ENCODE measurements around the gene KRTAP10-6.

GRCh38 chr21:44571296-44571695, 21.0 kb downstream of the KRTAP10-6 start:
- TF ChIP-seq, protein P1, sequence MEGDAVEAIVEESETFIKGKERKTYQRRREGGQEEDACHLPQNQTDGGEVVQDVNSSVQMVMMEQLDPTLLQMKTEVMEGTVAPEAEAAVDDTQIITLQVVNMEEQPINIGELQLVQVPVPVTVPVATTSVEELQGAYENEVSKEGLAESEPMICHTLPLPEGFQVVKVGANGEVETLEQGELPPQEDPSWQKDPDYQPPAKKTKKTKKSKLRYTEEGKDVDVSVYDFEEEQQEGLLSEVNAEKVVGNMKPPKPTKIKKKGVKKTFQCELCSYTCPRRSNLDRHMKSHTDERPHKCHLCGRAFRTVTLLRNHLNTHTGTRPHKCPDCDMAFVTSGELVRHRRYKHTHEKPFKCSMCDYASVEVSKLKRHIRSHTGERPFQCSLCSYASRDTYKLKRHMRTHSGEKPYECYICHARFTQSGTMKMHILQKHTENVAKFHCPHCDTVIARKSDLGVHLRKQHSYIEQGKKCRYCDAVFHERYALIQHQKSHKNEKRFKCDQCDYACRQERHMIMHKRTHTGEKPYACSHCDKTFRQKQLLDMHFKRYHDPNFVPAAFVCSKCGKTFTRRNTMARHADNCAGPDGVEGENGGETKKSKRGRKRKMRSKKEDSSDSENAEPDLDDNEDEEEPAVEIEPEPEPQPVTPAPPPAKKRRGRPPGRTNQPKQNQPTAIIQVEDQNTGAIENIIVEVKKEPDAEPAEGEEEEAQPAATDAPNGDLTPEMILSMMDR (IDR thresholded peaks at IDR 0.05; ENCODE audit: low read depth, low read length): no peak
- TF ChIP-seq POLR2A (IDR thresholded peaks at IDR 0.05; ENCODE audit: extremely low read depth, insufficient read length) (no peak), MYC (IDR thresholded peaks at IDR 0.05; ENCODE audit: low read depth, low read length) (no peak)
- TF ChIP-seq, protein P2, sequence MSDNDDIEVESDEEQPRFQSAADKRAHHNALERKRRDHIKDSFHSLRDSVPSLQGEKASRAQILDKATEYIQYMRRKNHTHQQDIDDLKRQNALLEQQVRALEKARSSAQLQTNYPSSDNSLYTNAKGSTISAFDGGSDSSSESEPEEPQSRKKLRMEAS (IDR thresholded peaks at IDR 0.05; ENCODE audit: low read depth, low read length): no peak

All from NB4 (cell line).